ENCODE results near the gene SIX1.

- TF ChIP-seq CTCF (conservative IDR thresholded peaks at IDR 0.05 in 1 of 2, IDR thresholded peaks at IDR 0.05 in 1 of 2; ENCODE audit: extremely low read depth in 1 of 2, insufficient read depth in 1 of 2, low read depth in 1 of 2, low read length in 2 of 2) (no peak), EZH2 (IDR thresholded peaks at IDR 0.05; ENCODE audit: borderline replicate concordance, low read length) (no peak)
Measured at GRCh38 chr14:60649875-60650372, 647 bp upstream of the SIX1 start.

Data from mammary epithelial cell (primary cell).